Psoas muscle (tissue), 8 donors: ENCODE measurements around the gene ST6GALNAC5. TPM values are rescaled to one million over a fixed set of nuclear protein-coding genes. Genes with fewer than 3 reads are reported as not detected.

Experiments
- ATAC-seq, 4 donors: fragments of 200-7000 bp; cut with Tn5 transposase; one replicate each; pipeline ENCODE4 v1.9.1; 2020; ENCODE audit warnings: moderate library complexity in 3 of 4, mild to moderate bottlenecking in 2 of 4
- DNase-seq, 2 donors: peaks; one replicate each; pipeline ENCODE4 v3.0.0-alpha.2; 2020
- H3K27ac ChIP-seq: fragments of 200-600 bp; one replicate; pipeline ENCODE4 v1.8.0; 2022
- H3K27me3 ChIP-seq, 3 donors: fragments of 200-600 bp in 1 of 3; one replicate each; pipeline versions ENCODE4 v1.6.1 to v1.8.0; 2013 to 2022; ENCODE audit warnings: low read length in 2 of 3, mild to moderate bottlenecking in 2 of 3, moderate library complexity in 1 of 3; ENCODE audit not compliant: insufficient read depth in 3 of 3
- H3K36me3 ChIP-seq, 2 donors: fragments of 200-600 bp in 1 of 2; one replicate each; pipeline versions ENCODE4 v1.6.1 to v1.8.0; 2013 to 2022; ENCODE audit warnings: low read depth in 1 of 2, mild to moderate bottlenecking in 1 of 2, moderate library complexity in 1 of 2; ENCODE audit not compliant: insufficient read depth in 1 of 2
- H3K4me1 ChIP-seq: fragments of 200-600 bp; one replicate; pipeline ENCODE4 v1.8.0; 2022
- H3K4me3 ChIP-seq: fragments of 200-600 bp; one replicate; pipeline ENCODE4 v1.8.0; 2022; ENCODE audit warnings: mild to moderate bottlenecking
- H3K9me3 ChIP-seq: fragments of 200-600 bp; one replicate; pipeline ENCODE4 v1.8.0; 2022
- CTCF ChIP-seq: fragments of 200-600 bp; IDR thresholded peaks from one replicate; pipeline ENCODE4 v1.8.0; 2022; ENCODE audit warnings: antibody characterized with exemption
- WGBS, 3 donors: extraction: QIAGEN DNeasy Blood & Tissue Kit; methylation state at CpG; one replicate each; pipeline versions ENCODE4 v1.1.6 to v1.1.7; 2013; 5-methylcytosine and 5-hydroxymethylcytosine counted together
- intact Hi-C, 2 donors: fragments of 100-400 bp; cut with DNase I; formaldehyde crosslinking; loops; one replicate each; pipeline versions ENCODE4 v1.11.0 to v1.14.2; 2022
- polyA plus RNA-seq, 3 donors: library from polyadenylated mRNA; stranded (reverse); fragments of 200-250 nt; gene quantifications; one replicate each; pipeline ENCODE4 v1.2.3, GENCODE V29; 2013
- total RNA-seq, 4 donors: library from RNA; stranded (reverse); fragmentation: NEBNext Ultra II Directional in 2 of 4; extraction: Animal tissue kit (Norgen Biotek cat#: 25700) in 2 of 4; gene quantifications; one replicate each; pipeline versions ENCODE4 v1.2.1 to v1.2.4, GENCODE V29; 2021 to 2023
- donor health status: healthy with polysubstance abuse.
- donor health status: DM: no; HTN: no; CAD: no; lungs with moderate emphysema.
- donor health status: Bipolar disorder and iron deficiency.
- donor health status: healthy.
- donor health status: DM: yes; HTN: yes; CAD: no.
- donor health status: DM: no; HTN: no; CAD: no.
- donor health status: DM: no; HTN: no; CAD: no.
- donor health status: DM: yes; HTN: yes; CAD: no.

ST6GALNAC5 gene
- total and polyA plus RNA-seq, 7 donors = 0.05 to 0.66 (median 0.07) TPM; not detected in 2

GRCh38 chr1:77076759-77077158, 209.5 kb downstream of the ST6GALNAC5 start:
- no peak for TF ChIP-seq CTCF
- Histone ChIP-seq H3K36me3 (no peaks in the 10 kb centered on the region), H3K4me1 (no peaks in the 10 kb centered on the region), H3K4me3 (no peak overlapping the region), H3K27ac (no peak overlapping the region), H3K9me3 (no peaks in the 10 kb centered on the region), H3K27me3 (peaks cover 0 to 2% (median 0%) of the 10 kb centered on the region in 3 donors)
- DNase-seq (no peak), ATAC-seq (no peak)
- 70 to 73% (median 72%) methylated on average over 2 of the region's 2 CpGs for WGBS, 3 donors
- intact Hi-C loops = no loop called here

GRCh38 chr1:77081834-77082233, 214.6 kb downstream of the ST6GALNAC5 start:
- ATAC-seq (no peak), DNase-seq (no peak)
- TF ChIP-seq CTCF = no peak
- H3K36me3 ChIP-seq = no peaks in the 10 kb centered on the region
- H3K4me1 ChIP-seq = no peaks in the 10 kb centered on the region
- H3K9me3 ChIP-seq = no peaks in the 10 kb centered on the region
- no peak overlapping the region for H3K27ac ChIP-seq
- WGBS, 3 donors = 41 to 60% (median 45%) methylated on average over 4 of the region's 4 CpGs
- intact Hi-C loops = no loop called here
- peaks cover 0 to 2% (median 0%) of the 10 kb centered on the region in 3 donors for H3K27me3 ChIP-seq
- H3K4me3 ChIP-seq = no peak overlapping the region

GRCh38 chr1:77084457-77084856, 217.2 kb downstream of the ST6GALNAC5 start:
- no peaks in the 10 kb centered on the region for H3K36me3 ChIP-seq
- no peaks in the 10 kb centered on the region for H3K4me1 ChIP-seq
- H3K4me3 ChIP-seq = no peak overlapping the region
- H3K9me3 ChIP-seq = no peaks in the 10 kb centered on the region
- no peaks in the 10 kb centered on the region for H3K27me3 ChIP-seq
- no peak for ATAC-seq
- 75 to 83% (median 81%) methylated on average over 2 of the region's 2 CpGs for WGBS, 3 donors
- intact Hi-C loops = no loop called here
- TF ChIP-seq CTCF = no peak
- H3K27ac ChIP-seq = no peak overlapping the region
- no peak for DNase-seq

- ATAC-seq = no peak
- 84 to 88% (median 85%) methylated on average over 1 of the region's 1 CpG for WGBS, 3 donors
Observed at GRCh38 chr1:77085109-77085508, 217.8 kb downstream of the ST6GALNAC5 start.

More at GRCh38 chr1:77085109-77085508, 217.8 kb downstream of the ST6GALNAC5 start:
- Histone ChIP-seq H3K36me3 (no peaks in the 10 kb centered on the region), H3K27me3 (no peaks in the 10 kb centered on the region), H3K27ac (no peak overlapping the region), H3K9me3 (no peaks in the 10 kb centered on the region), H3K4me3 (no peak overlapping the region), H3K4me1 (no peaks in the 10 kb centered on the region)
- DNase-seq = no peak
- TF ChIP-seq CTCF = no peak
- intact Hi-C loops = no loop called here
